Astrocyte (in vitro differentiated cells and primary cell): Measurements from ENCODE around the gene AGPAT1.

Source experiments
- EZH2 ChIP-seq: IDR thresholded peaks from 2 replicates; pipeline ENCODE4 v1.6.1; 2012; ENCODE audit warnings: mild to moderate bottlenecking, low read length, inconsistent platforms; ENCODE audit not compliant: insufficient read depth
- TF ChIP-seq, protein P1 (sequence below): IDR thresholded peaks from 2 replicates; pipeline ENCODE4 v1.5.1; 2011; ENCODE audit warnings: low read depth, mild to moderate bottlenecking, inconsistent platforms, low read length, moderate library complexity; ENCODE audit not compliant: insufficient read depth

DNA sequence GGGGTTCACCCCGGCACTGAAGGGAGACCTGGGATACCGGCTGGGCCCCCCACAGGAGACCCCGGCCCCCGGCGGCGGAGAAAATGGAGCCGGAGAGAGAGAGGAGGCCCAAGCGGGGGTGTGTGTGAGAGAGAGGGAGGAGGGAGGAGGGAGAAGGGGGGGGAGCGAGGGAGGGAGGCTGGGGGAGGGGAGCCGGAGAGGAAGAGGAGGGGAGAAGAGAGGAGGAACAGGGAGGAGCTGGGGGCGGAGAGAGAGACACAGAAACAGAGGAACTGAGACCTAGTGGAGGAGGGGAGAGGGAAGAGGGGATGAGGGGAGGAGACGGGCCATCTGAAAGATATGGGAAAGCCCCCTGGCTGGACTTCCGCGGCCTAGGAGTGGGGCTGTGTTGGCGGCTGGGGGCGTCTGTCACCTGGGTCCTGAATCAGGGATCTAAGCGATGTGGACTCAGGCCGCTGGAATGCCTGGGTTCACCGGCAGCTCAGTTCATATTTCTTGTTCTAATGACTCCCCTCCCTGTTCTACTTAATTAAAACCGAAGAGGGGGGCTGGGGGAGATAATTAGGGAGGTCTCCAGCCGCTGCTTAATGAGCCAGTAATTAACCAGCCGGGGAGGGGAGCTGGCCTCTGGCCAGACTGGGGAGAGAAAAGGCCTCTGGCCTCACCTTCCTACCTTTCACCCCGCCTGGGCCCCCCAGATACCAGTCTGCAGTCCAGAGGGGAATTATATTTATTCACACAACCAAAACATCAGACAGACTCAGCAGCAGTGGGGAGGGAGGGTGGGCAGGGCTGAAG is 14.4 kb upstream of the AGPAT1 start, which contains the start of gene PBX2:
- no peak for TF ChIP-seq EZH2
- TF ChIP-seq, protein P1, sequence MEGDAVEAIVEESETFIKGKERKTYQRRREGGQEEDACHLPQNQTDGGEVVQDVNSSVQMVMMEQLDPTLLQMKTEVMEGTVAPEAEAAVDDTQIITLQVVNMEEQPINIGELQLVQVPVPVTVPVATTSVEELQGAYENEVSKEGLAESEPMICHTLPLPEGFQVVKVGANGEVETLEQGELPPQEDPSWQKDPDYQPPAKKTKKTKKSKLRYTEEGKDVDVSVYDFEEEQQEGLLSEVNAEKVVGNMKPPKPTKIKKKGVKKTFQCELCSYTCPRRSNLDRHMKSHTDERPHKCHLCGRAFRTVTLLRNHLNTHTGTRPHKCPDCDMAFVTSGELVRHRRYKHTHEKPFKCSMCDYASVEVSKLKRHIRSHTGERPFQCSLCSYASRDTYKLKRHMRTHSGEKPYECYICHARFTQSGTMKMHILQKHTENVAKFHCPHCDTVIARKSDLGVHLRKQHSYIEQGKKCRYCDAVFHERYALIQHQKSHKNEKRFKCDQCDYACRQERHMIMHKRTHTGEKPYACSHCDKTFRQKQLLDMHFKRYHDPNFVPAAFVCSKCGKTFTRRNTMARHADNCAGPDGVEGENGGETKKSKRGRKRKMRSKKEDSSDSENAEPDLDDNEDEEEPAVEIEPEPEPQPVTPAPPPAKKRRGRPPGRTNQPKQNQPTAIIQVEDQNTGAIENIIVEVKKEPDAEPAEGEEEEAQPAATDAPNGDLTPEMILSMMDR: no peak
